NCI-H2196 (cell line): ENCODE data around the gene CPNE4.
A peak's percentile ranks its signal among the peaks of the same experiment; 100 is the strongest.
"Not testable (repeated sequence)": the region's sequence is repeated elsewhere in the genome, so short reads cannot be mapped to it uniquely, and the experiment has no call there.

Source experiments
- DNase-seq: peaks from one replicate; lab custom pipeline; 2025; ENCODE audit not compliant: unreplicated experiment; lab: John Stamatoyannopoulos, UW

The CPNE4 gene

GRCh38 chr3:131546441-131546840 is 488.4 kb downstream of the CPNE4 start:
- no peak for DNase-seq

- DNase-seq: no peak
These were observed 490.3 kb downstream of the CPNE4 start for GRCh38 chr3:131544557-131544956.

GRCh38 chr3:131543714-131544113 is 491.1 kb downstream of the CPNE4 start:
- peak; percentile 61 for DNase-seq

- no peak for DNase-seq
These were observed 493.5 kb downstream of the CPNE4 start for GRCh38 chr3:131541288-131541687.

- no peak for DNase-seq
These were observed 494.0 kb downstream of the CPNE4 start for GRCh38 chr3:131540821-131541220.

GRCh38 chr3:131540143-131540542 is 494.7 kb downstream of the CPNE4 start:
- no peak for DNase-seq

GRCh38 chr3:131538968-131539367 is 495.8 kb downstream of the CPNE4 start:
- DNase-seq: no peak

GRCh38 chr3:131537531-131537930 is 497.3 kb downstream of the CPNE4 start:
- no peak for DNase-seq

- no peak for DNase-seq
These were observed 499.2 kb downstream of the CPNE4 start for GRCh38 chr3:131535596-131535995.

- no peak for DNase-seq
These were observed 499.7 kb downstream of the CPNE4 start for GRCh38 chr3:131535131-131535530.

GRCh38 chr3:131532645-131533044 is 502.2 kb downstream of the CPNE4 start:
- no peak for DNase-seq

GRCh38 chr3:131530843-131531242 is 504.0 kb downstream of the CPNE4 start:
- no peak for DNase-seq

- no peak for DNase-seq
These were observed 504.4 kb downstream of the CPNE4 start for GRCh38 chr3:131530388-131530787.

GRCh38 chr3:131526801-131527347 is 507.9 kb downstream of the CPNE4 start:
- DNase-seq: no peak

GRCh38 chr3:131518680-131519079 is 516.1 kb downstream of the CPNE4 start:
- no peak for DNase-seq

GRCh38 chr3:131505421-131505820 is 529.4 kb downstream of the CPNE4 start:
- DNase-seq: no peak

GRCh38 chr3:131503320-131503635 is 531.5 kb downstream of the CPNE4 start:
- no peak for DNase-seq

GRCh38 chr3:131502530-131503319 is 532.1 kb downstream of the CPNE4 start, which contains the start of gene MRPL3:
Gene MRPL3, minus strand, starts transcription at chr3:131502971. Its CDS starts 150 bp downstream, at chr3:131502821.
- DNase-seq: peak; percentile 97

- DNase-seq: no peak
These were observed 532.9 kb downstream of the CPNE4 start for GRCh38 chr3:131501949-131502348.

- DNase-seq: no peak
These were observed 540.1 kb downstream of the CPNE4 start for GRCh38 chr3:131494706-131495105.

GRCh38 chr3:131491775-131492174 is 543.0 kb downstream of the CPNE4 start:
- DNase-seq: no peak

GRCh38 chr3:131491084-131491483 is 543.7 kb downstream of the CPNE4 start:
- no peak for DNase-seq

GRCh38 chr3:131486545-131486944 is 548.3 kb downstream of the CPNE4 start:
- DNase-seq: not testable (repeated sequence)
